Ammon's horn (tissue), 1 donor: ENCODE data around the gene ZCCHC2.

Experiments
- DNase-seq: peaks from one replicate; pipeline ENCODE4 v3.0.0-alpha.2; 2016; ENCODE audit warnings: low spot score

ZCCHC2 gene

GRCh38 chr18:62537946-62538345 is 15.1 kb downstream of the ZCCHC2 start:
- no peak for DNase-seq

GRCh38 chr18:62538881-62539280 is 16.1 kb downstream of the ZCCHC2 start:
- no peak for DNase-seq

- no peak for DNase-seq
Observed at GRCh38 chr18:62539284-62540165, 16.7 kb downstream of the ZCCHC2 start.

- no peak for DNase-seq
Observed at GRCh38 chr18:62543021-62543420, 20.2 kb downstream of the ZCCHC2 start.

- DNase-seq: no peak
Observed at GRCh38 chr18:62545098-62545497, 22.3 kb downstream of the ZCCHC2 start.

- no peak for DNase-seq
Observed at GRCh38 chr18:62549755-62550154, 26.9 kb downstream of the ZCCHC2 start.

- DNase-seq: no peak
Observed at GRCh38 chr18:62550746-62551145, 27.9 kb downstream of the ZCCHC2 start.

GRCh38 chr18:62551972-62552513 is 29.2 kb downstream of the ZCCHC2 start:
- no peak for DNase-seq

GRCh38 chr18:62554061-62554815 is 31.4 kb downstream of the ZCCHC2 start:
- DNase-seq: no peak

- no peak for DNase-seq
Observed at GRCh38 chr18:62555135-62555534, 32.3 kb downstream of the ZCCHC2 start.

GRCh38 chr18:62556397-62556796 is 33.6 kb downstream of the ZCCHC2 start:
- no peak for DNase-seq

GRCh38 chr18:62558015-62558663 is 35.3 kb downstream of the ZCCHC2 start:
- no peak for DNase-seq

- no peak for DNase-seq
Observed at GRCh38 chr18:62564044-62564443, 41.2 kb downstream of the ZCCHC2 start.

- peak; percentile 85 for DNase-seq
Observed at GRCh38 chr18:62566199-62566598, 43.4 kb downstream of the ZCCHC2 start.

GRCh38 chr18:62566818-62567217 is 44.0 kb downstream of the ZCCHC2 start:
- no peak for DNase-seq

- no peak for DNase-seq
Observed at GRCh38 chr18:62569081-62569655, 46.3 kb downstream of the ZCCHC2 start.

GRCh38 chr18:62571037-62571436 is 48.2 kb downstream of the ZCCHC2 start:
- DNase-seq: no peak

GRCh38 chr18:62571648-62572047 is 48.8 kb downstream of the ZCCHC2 start:
- DNase-seq: no peak

GRCh38 chr18:62572456-62572855 is 49.6 kb downstream of the ZCCHC2 start:
- DNase-seq: no peak

- no peak for DNase-seq
Observed at GRCh38 chr18:62574776-62575175, 52.0 kb downstream of the ZCCHC2 start.

- DNase-seq: no peak
Observed at GRCh38 chr18:62576271-62576670, 53.4 kb downstream of the ZCCHC2 start.
